ENCODE results near the gene HOXA7.

The HOXA7 gene

GRCh38 chr7:27134392-27134791, 22.1 kb downstream of the HOXA7 start:
- TF ChIP-seq TAF1 (IDR thresholded peaks at IDR 0.05; ENCODE audit: borderline replicate concordance, insufficient read depth, low read length) (no peak), FOXP2 (optimal IDR thresholded peaks at IDR 0.05; ENCODE audit: borderline replicate concordance, extremely low read depth, extremely low read length, insufficient read depth) (no peak), SIN3A (IDR thresholded peaks at IDR 0.05; ENCODE audit: borderline replicate concordance, insufficient read depth, low read length) (no peak), REST (IDR thresholded peaks at IDR 0.05; ENCODE audit: insufficient read depth in 1 of 2, low read depth in 2 of 2, low read length in 2 of 2) (no peak)

DNA sequence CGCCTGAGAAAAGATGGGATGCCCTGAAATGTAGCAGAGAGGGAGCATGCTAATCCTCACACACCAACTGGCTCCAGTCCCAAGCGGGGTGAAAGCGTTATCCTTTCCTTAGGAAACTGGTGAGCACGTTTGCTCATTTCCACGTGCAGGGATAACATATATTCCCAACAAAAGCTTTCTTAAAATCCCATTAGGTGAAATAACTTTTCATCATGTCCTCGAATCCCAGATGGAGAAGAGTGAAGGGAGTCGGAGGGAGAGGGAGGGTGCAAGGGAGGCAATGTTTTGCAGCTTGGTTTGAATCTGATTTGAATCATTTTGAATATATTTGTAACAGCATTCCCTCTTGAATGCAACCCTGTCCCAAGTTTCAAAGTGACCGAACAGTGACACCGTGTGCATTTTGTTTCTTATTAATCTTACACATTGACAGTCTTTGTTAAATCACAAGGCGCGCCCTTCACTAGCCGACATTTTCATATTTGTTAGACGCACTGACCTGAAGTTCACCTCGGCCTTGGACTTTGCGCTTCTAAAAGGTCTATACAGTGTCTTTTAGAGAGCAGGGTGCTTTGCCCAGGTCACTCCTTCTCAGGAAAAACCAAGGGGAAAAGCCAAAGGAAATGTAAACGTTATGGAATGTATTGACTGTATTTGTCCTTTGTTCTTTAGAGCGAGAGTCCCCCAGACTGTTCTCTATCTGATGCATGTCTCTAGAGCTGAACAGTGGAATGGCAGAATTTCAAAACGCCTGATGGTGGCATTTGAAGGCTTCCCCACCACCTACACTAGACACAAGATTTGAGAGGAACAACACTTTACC, 22.9 kb downstream of the HOXA7 start:
- TF ChIP-seq REST (IDR thresholded peaks at IDR 0.05; ENCODE audit: insufficient read depth in 1 of 2, low read depth in 2 of 2, low read length in 2 of 2) (no peak), FOXP2 (optimal IDR thresholded peaks at IDR 0.05; ENCODE audit: borderline replicate concordance, extremely low read depth, extremely low read length, insufficient read depth) (no peak), SIN3A (IDR thresholded peaks at IDR 0.05; ENCODE audit: borderline replicate concordance, insufficient read depth, low read length) (no peak), POLR2AphosphoS5 (IDR thresholded peaks at IDR 0.05; ENCODE audit: low read depth, low read length) (no peak), TAF1 (IDR thresholded peaks at IDR 0.05; ENCODE audit: borderline replicate concordance, insufficient read depth, low read length) (no peak)

DNA sequence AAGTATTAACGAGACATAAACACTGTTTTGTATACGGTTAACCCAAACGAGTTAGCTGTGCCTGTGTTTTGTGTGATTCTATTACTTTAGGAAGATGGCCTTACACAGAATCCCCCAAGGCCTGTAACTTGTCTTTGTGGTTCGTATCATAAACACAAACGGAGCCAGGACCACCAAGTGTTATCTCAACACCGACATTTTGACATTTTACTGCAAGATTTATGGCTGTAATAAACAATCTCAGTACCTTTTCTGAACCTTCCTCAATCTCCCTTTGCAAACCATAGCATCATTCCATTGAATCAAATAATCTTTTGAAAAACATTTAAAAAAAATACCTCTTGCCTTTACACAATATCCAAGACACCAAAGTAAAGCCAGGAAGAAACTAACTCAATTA, 23.5 kb downstream of the HOXA7 start:
- TF ChIP-seq FOXP2 (optimal IDR thresholded peaks at IDR 0.05; ENCODE audit: borderline replicate concordance, extremely low read depth, extremely low read length, insufficient read depth) (no peak), REST (IDR thresholded peaks at IDR 0.05; ENCODE audit: insufficient read depth in 1 of 2, low read depth in 2 of 2, low read length in 2 of 2) (no peak), SIN3A (IDR thresholded peaks at IDR 0.05; ENCODE audit: borderline replicate concordance, insufficient read depth, low read length) (no peak), TAF1 (IDR thresholded peaks at IDR 0.05; ENCODE audit: borderline replicate concordance, insufficient read depth, low read length) (no peak), POLR2AphosphoS5 (IDR thresholded peaks at IDR 0.05; ENCODE audit: low read depth, low read length) (no peak)

- TF ChIP-seq TAF1 (IDR thresholded peaks at IDR 0.05; ENCODE audit: borderline replicate concordance, insufficient read depth, low read length) (no peak), FOXP2 (optimal IDR thresholded peaks at IDR 0.05; ENCODE audit: borderline replicate concordance, extremely low read depth, extremely low read length, insufficient read depth) (no peak), REST (IDR thresholded peaks at IDR 0.05; ENCODE audit: insufficient read depth in 1 of 2, low read depth in 2 of 2, low read length in 2 of 2) (no peak), SIN3A (IDR thresholded peaks at IDR 0.05; ENCODE audit: borderline replicate concordance, insufficient read depth, low read length) (no peak), POLR2AphosphoS5 (IDR thresholded peaks at IDR 0.05; ENCODE audit: low read depth, low read length) (no peak)
Observed at GRCh38 chr7:27132214-27132613, 24.3 kb downstream of the HOXA7 start.
